HepG2 (cell line): ENCODE measurements around the gene MMGT1. TPM values are rescaled to one million over a fixed set of nuclear protein-coding genes. Genes with fewer than 3 reads are reported as not detected.
A peak's percentile ranks its signal among the peaks of the same experiment; 100 is the strongest.

Experiments used
- ATAC-seq: fragments of 200-7000 bp; cut with Tn5 transposase; 3 replicates; pipeline ENCODE4 v1.9.1; 2020; ENCODE audit warnings: mild to moderate bottlenecking, moderate library complexity
- BruUV-seq: library from RNA; stranded (reverse); fragments of 400-500 nt; replicated peaks from 2 replicates; lab custom pipeline; 2021; lab: Mats Ljungman, UMichigan
- CTCF ChIA-PET: fragments of 300-600 bp; formaldehyde crosslinking; extraction: SDS; loops from one replicate; lab custom pipeline; 2021; ENCODE audit warnings: low total read pairs, inconsistent platforms, low intra/inter-chr PET ratio; lab: Yijun Ruan, JAX
- POLR2A ChIA-PET: fragments of 350-600 bp; sonication (Branson Sonifier 250); formaldehyde crosslinking; loops from one replicate; lab custom pipeline; 2020; ENCODE audit warnings: antibody characterized with exemption, inconsistent platforms; lab: Yijun Ruan, JAX
- DNase-seq: peaks from one replicate; pipeline ENCODE4 v3.0.0-alpha.2; 2015; ENCODE audit warnings: low spot score
- FAIRE-seq: peaks from 3 replicates; lab custom pipeline; 2011; peaks lifted over from hg19 to GRCh38; lab: Jason Lieb, UNC
- H2AFZ ChIP-seq: one replicate; pipeline ENCODE4 v1.6.1; 2011; ENCODE audit warnings: low read length, inconsistent platforms
- H3K27ac ChIP-seq: fragments of 300-600 bp; 3 replicates; pipeline ENCODE4 v1.8.0; 2011; ENCODE audit warnings: mixed run types, mild to moderate bottlenecking, mixed read lengths, low read length, inconsistent platforms; ENCODE audit not compliant: insufficient read depth; ENCODE audit errors: extremely low read length
- H3K27me3 ChIP-seq, 2 experiments: fragments of 200-600 bp in 1 of 2; 2 replicates in 1 of 2; 3 replicates in 1 of 2; pipeline versions ENCODE4 v1.6.0 to v1.8.0; 2011; ENCODE audit warnings: low read length in 2 of 2, mild to moderate bottlenecking in 2 of 2, moderate library complexity in 2 of 2, inconsistent platforms in 1 of 2; ENCODE audit not compliant: insufficient read depth in 2 of 2, control insufficient read depth in 1 of 2
- H3K36me3 ChIP-seq, 2 experiments: fragments of 200-600 bp in 1 of 2; replicated peaks in 1 of 2; 2 replicates in 1 of 2; 3 replicates in 1 of 2; pipeline versions ENCODE4 v1.5.1 to v1.8.0; 2011; ENCODE audit warnings: low read length in 2 of 2, inconsistent platforms in 1 of 2; ENCODE audit not compliant: insufficient read depth in 2 of 2, control insufficient read depth in 1 of 2
- H3K4me1 ChIP-seq: 2 replicates; pipeline ENCODE4 v1.5.1; 2012; ENCODE audit warnings: low read length, inconsistent platforms; ENCODE audit not compliant: insufficient read depth
- H3K4me2 ChIP-seq: 2 replicates; pipeline ENCODE4 v1.6.0; 2011; ENCODE audit warnings: low read depth, low read length, inconsistent platforms
- H3K4me3 ChIP-seq, 3 experiments: fragments of 200-600 bp in 1 of 3; sonication (generic), shearing (Covaris generic) in 1 of 3; replicated peaks in 1 of 3; 2 replicates each; pipeline ENCODE4 v1.5.1; 2011 to 2016; ENCODE audit warnings: low read length in 3 of 3, inconsistent platforms in 2 of 3, low read depth in 2 of 3, mild to moderate bottlenecking in 2 of 3, control low read depth in 1 of 3, mixed read lengths in 1 of 3; ENCODE audit not compliant: insufficient read depth in 1 of 3
- H3K79me2 ChIP-seq: one replicate; pipeline ENCODE4 v1.6.1; 2011; ENCODE audit warnings: low read length, inconsistent platforms; ENCODE audit not compliant: insufficient read depth
- H3K9ac ChIP-seq: 2 replicates; pipeline ENCODE4 v1.6.0; 2011; ENCODE audit warnings: mild to moderate bottlenecking, low read depth, low read length, inconsistent platforms; ENCODE audit not compliant: insufficient read depth
- H3K9me3 ChIP-seq: 2 replicates; pipeline ENCODE4 v1.5.1; 2012; ENCODE audit warnings: mild to moderate bottlenecking, low read length
- H4K20me1 ChIP-seq: 2 replicates; pipeline ENCODE4 v1.6.0; 2011; ENCODE audit warnings: inconsistent platforms, mild to moderate bottlenecking, low read length, moderate library complexity; ENCODE audit not compliant: insufficient read depth
- ATF7 ChIP-seq, 2 experiments: fragments of 450-650 bp in 1 of 2; sonication (generic) in 1 of 2; formaldehyde crosslinking in 1 of 2; IDR thresholded peaks; 2 replicates each; pipeline versions ENCODE4 v1.4.0 to v1.6.1; 2016 to 2020; ENCODE audit warnings: antibody characterized with exemption in 1 of 2, mild to moderate bottlenecking in 1 of 2, missing genetic modification reagents in 1 of 2
- CSRNP2 ChIP-seq: sonication (generic); formaldehyde crosslinking; conservative IDR thresholded peaks from 2 replicates; pipeline ENCODE4 v1.8.0; 2022; ENCODE audit warnings: low read depth, missing genetic modification reagents
- FLYWCH1 ChIP-seq: sonication (generic); formaldehyde crosslinking; IDR thresholded peaks from 2 replicates; pipeline ENCODE4 v1.8.1; 2023; ENCODE audit warnings: mild to moderate bottlenecking, missing genetic modification reagents
- RBAK ChIP-seq: sonication (generic); formaldehyde crosslinking; IDR thresholded peaks from 2 replicates; pipeline ENCODE4 v1.5.1; 2020; ENCODE audit warnings: mild to moderate bottlenecking, missing genetic modification reagents
- SNAPC2 ChIP-seq: sonication (generic); formaldehyde crosslinking; IDR thresholded peaks from 2 replicates; pipeline ENCODE4 v1.8.1; 2022; ENCODE audit warnings: mild to moderate bottlenecking, missing genetic modification reagents
- ZNF484 ChIP-seq: sonication (generic); formaldehyde crosslinking; IDR thresholded peaks from 2 replicates; pipeline ENCODE4 v1.5.1; 2020; ENCODE audit warnings: mild to moderate bottlenecking, low read depth, missing genetic modification reagents, borderline replicate concordance
- ZNF576 ChIP-seq: sonication (generic); formaldehyde crosslinking; IDR thresholded peaks from 2 replicates; pipeline ENCODE4 v1.4.0; 2020; ENCODE audit warnings: mild to moderate bottlenecking, missing genetic modification reagents
- WGBS: methylation state at CpG from one replicate; pipeline ENCODE4 v1.1.6; 2017; ENCODE audit warnings: low lambda C conversion rate; 5-methylcytosine and 5-hydroxymethylcytosine counted together
- in situ Hi-C: cut with HindIII; loops from 2 replicates; pipeline ENCODE4 v1.10.0; 2017; ENCODE audit warnings: low pct_unique_long_range_greater_than_20kb; ENCODE audit not compliant: extremely low pct_ligation_motif_present
- intact Hi-C: fragments of 100-400 bp; cut with micrococcal nuclease; formaldehyde crosslinking; loops from one replicate; pipeline ENCODE4 v1.10.0; 2022; ENCODE audit not compliant: unreplicated experiment
- polyA plus RNA-seq, 8 experiments: library from polyadenylated mRNA; depleted of rRNA in 3 of 8; stranded (reverse) in 7 of 8; unstranded in 1 of 8; fragments of >200 nt; fragmentation: Illumina TruSeq in 4 of 8; extraction: Trizol in 4 of 8; gene quantifications; 2 replicates each; pipeline versions ENCODE4 v1.2.1 to v1.2.3, GENCODE V29; 2011 to 2016; ENCODE audit warnings: low read depth in 4 of 8, missing spikeins in 1 of 8, mixed read lengths in 1 of 8; ENCODE audit not compliant: insufficient read depth in 1 of 8
- total RNA-seq, 5 experiments: library from RNA; depleted of rRNA; stranded (reverse); fragments of >200 nt; fragmentation: Illumina TruSeq; extraction: Trizol; gene quantifications; 2 replicates each; pipeline ENCODE4 v1.2.3, GENCODE V29; 2016; ENCODE audit warnings: low read depth in 1 of 5
- TF ChIP-seq, protein P1 (sequence below): sonication (generic); formaldehyde crosslinking; IDR thresholded peaks from 2 replicates; pipeline ENCODE4 v1.5.0; 2020; ENCODE audit warnings: mild to moderate bottlenecking, missing genetic modification reagents

The MMGT1 gene
- total and polyA plus RNA-seq, 2 of the 13 experiments (the other 11 are each of a cell fraction or from before 2014, with no cell fraction given): 7.5 to 8.8 TPM

GRCh38 chrX:135927897-135928296, 45.9 kb downstream of the MMGT1 start:
- no peak for FAIRE-seq
- in situ Hi-C loops: no loop called here
- no peaks in the 10 kb centered on the region; a peak in 1 of 5 replicates for H3K27me3 ChIP-seq

More at GRCh38 chrX:135927897-135928296, 45.9 kb downstream of the MMGT1 start:
- no peak for DNase-seq
- no peak for ATAC-seq
- no peak overlapping the region for H3K27ac ChIP-seq
- no peaks in the 10 kb centered on the region for H3K4me1 ChIP-seq
- intact Hi-C loops: no loop called here
- 10% methylated on average over 2 of the region's 2 CpGs for WGBS
- POLR2A ChIA-PET: no interaction called here
- no peaks in the 10 kb centered on the region for H3K9me3 ChIP-seq
- H2AFZ ChIP-seq: no peak overlapping the region
- no peaks in the 10 kb centered on the region for H3K79me2 ChIP-seq
- BruUV-seq: no TSS peak
- H3K36me3 ChIP-seq: no peaks in the 10 kb centered on the region
- no peak overlapping the region for H3K4me2 ChIP-seq
- TF ChIP-seq, protein P1, sequence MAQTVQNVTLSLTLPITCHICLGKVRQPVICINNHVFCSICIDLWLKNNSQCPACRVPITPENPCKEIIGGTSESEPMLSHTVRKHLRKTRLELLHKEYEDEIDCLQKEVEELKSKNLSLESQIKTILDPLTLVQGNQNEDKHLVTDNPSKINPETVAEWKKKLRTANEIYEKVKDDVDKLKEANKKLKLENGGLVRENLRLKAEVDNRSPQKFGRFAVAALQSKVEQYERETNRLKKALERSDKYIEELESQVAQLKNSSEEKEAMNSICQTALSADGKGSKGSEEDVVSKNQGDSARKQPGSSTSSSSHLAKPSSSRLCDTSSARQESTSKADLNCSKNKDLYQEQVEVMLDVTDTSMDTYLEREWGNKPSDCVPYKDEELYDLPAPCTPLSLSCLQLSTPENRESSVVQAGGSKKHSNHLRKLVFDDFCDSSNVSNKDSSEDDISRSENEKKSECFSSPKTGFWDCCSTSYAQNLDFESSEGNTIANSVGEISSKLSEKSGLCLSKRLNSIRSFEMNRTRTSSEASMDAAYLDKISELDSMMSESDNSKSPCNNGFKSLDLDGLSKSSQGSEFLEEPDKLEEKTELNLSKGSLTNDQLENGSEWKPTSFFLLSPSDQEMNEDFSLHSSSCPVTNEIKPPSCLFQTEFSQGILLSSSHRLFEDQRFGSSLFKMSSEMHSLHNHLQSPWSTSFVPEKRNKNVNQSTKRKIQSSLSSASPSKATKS (CRISPR knock-in tag): no peak
- TF ChIP-seq RBAK (no peak), SNAPC2 (CRISPR knock-in tag) (no peak), ZNF576 (CRISPR knock-in tag) (no peak), ZNF484 (CRISPR knock-in tag) (no peak), ATF7 (IDR thresholded peaks at IDR 0.05) (0 out of 2 replicates have a peak, but pooled peaks have one; percentile 7), ATF7 (CRISPR knock-in tag; IDR thresholded peaks at IDR 0.05) (no peak), FLYWCH1 (CRISPR knock-in tag) (no peak), CSRNP2 (CRISPR knock-in tag) (no peak)
- H3K9ac ChIP-seq: no peak overlapping the region
- no peaks in the 10 kb centered on the region for H4K20me1 ChIP-seq
- CTCF ChIA-PET: no interaction called here
- no peak overlapping the region for H3K4me3 ChIP-seq
